NCI-H2107 (cell line): ENCODE measurements around the gene AFF1.
"Not testable (repeated sequence)": the region's sequence is repeated elsewhere in the genome, so short reads cannot be mapped to it uniquely, and the experiment has no call there.

Source experiments
- DNase-seq: peaks from one replicate; lab custom pipeline; 2025; lab: John Stamatoyannopoulos, UW

AFF1 gene

DNA sequence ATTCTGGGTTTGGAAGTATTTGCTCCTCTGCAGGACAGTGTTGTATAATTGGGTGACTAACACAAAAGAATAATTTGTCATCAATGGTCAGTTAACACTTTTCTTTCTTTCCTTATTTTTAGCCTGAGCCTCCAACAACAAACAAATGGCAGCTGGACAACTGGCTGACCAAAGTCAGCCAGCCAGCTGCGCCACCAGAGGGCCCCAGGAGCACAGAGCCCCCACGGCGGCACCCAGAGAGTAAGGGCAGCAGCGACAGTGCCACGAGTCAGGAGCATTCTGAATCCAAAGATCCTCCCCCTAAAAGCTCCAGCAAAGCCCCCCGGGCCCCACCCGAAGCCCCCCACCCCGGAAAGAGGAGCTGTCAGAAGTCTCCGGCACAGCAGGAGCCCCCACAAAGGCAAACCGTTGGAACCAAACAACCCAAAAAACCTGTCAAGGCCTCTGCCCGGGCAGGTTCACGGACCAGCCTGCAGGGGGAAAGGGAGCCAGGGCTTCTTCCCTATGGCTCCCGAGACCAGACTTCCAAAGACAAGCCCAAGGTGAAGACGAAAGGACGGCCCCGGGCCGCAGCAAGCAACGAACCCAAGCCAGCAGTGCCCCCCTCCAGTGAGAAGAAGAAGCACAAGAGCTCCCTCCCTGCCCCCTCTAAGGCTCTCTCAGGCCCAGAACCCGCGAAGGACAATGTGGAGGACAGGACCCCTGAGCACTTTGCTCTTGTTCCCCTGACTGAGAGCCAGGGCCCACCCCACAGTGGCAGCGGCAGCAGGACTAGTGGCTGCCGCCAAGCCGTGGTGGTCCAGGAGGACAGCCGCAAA lies 179.6 kb downstream of the AFF1 start:
- DNase-seq = no peak

DNA sequence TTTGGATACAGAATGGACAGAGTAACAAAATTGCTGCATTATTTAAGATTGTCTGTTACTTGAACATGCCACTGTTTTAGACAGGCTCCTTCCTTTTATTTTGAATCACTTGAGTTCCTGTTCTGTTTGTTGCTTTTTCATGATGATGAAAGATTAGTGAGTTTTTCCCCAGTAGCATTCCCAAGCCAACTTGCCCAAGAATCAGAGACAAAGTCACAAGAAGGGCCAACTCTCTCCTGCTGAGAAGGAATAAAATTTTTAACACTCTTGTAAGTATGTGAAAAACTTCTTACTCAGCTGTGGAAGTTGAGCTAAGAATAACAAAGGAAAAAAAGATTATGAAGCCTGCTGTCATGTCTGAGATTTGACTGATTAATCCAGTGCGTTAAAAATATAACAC lies 181.4 kb downstream of the AFF1 start:
- DNase-seq = no peak

DNA sequence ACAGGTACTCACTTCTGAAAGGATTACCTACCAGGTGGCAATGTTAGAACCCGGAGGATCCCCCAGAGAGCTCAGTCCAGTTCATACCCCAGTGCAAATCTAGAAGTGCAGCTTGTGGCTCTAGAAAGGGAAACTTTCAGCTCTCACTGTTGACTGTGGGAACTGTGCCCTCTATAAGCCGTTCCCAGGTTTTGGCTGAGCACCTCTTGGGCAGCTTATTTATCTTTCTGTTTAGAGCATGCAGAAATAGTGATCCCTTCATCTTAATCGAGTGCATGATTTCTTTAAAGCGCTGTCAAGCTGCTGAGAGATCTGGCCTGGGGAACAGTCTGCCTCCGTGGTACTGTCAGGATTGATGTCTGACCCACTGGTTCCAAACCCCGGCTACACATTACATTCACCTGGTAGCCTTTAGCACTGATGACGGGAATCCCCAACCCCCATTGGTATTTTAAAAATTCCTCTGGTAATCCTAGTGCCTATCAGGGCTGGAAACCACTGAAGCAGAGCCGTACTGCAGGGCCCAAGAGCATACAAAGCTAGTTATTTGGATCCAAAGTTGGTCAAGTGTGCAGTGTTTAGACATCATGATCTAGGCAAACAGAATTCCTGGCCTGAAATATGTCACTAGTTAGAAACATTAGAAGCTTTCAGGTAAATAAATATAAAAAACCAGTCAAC lies 182.4 kb downstream of the AFF1 start:
- DNase-seq = no peak

DNA sequence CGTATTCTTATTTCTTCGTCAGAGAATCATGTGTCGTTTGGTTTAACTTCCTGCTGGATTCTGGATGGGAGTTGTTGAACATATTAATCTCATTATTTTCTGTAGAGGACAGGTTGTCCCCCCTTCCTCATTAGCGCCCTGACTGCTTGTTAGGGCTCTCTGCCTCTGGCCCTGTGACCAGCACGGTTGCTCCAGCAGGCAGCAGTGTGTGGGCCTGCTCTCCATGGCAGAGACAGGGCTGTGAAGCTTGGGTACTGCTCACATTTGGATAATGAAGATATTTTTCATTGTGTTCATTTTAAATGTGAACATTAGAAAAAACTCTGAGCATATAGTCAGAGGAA lies 182.9 kb downstream of the AFF1 start:
- DNase-seq = no peak

DNA sequence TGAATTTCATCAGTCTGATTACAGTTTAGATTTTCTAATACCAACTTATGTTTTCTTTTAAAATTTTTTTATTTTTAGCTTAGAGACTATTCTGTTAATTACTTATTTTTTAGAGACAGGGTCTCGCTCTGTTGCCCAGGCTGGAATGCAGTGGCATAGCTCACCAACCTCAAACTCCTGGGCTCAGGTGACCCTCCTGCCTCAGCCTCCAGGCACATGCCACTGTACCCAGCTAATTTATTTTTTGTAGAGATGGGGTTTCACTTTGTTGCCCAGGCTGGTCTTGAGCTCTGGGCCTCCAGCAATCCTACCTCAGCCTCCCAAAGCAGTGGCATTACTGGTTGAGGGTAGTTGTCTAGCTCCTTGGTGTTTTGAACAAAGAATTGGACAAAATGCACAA lies 183.6 kb downstream of the AFF1 start:
- DNase-seq = no peak

DNA sequence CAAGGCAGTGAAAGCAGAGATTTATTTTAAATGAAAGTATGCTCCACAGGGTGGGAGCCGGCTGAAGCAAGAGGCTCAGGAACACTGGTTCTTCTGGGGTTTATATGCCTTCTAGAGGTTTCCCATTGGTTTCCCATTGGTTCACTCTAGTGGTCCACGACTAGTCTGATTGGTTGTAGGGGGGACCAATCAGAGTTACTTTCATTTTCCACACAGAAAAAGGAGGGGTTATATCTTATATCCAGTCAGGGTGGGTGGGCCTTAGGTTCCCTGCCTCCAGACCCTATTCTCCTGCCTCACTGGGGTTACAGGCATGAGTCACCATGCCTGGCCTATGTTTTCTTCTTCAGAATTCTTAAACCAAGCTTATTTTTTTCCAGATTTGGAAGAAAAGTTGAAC lies 184.0 kb downstream of the AFF1 start:
- DNase-seq = no peak

DNA sequence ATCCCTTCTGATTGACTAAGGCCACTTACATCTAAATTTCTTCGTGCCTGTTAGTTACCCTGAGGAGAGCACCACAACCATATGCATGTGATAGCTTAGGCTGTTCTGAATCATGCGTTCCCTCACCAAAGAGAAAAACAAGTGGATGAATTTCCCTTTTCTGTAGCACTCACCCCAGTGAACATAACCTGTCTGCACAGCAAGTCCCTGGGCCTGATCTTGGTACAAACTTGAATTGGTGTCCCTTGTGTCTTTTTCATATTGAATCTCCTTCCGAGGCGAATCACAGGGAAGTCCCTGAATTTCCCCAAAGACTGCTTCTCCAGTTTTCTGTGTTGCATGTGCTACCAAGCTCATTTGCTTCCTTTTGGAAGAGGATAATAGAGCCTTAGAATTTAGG lies 185.2 kb downstream of the AFF1 start:
- DNase-seq = no peak

DNA sequence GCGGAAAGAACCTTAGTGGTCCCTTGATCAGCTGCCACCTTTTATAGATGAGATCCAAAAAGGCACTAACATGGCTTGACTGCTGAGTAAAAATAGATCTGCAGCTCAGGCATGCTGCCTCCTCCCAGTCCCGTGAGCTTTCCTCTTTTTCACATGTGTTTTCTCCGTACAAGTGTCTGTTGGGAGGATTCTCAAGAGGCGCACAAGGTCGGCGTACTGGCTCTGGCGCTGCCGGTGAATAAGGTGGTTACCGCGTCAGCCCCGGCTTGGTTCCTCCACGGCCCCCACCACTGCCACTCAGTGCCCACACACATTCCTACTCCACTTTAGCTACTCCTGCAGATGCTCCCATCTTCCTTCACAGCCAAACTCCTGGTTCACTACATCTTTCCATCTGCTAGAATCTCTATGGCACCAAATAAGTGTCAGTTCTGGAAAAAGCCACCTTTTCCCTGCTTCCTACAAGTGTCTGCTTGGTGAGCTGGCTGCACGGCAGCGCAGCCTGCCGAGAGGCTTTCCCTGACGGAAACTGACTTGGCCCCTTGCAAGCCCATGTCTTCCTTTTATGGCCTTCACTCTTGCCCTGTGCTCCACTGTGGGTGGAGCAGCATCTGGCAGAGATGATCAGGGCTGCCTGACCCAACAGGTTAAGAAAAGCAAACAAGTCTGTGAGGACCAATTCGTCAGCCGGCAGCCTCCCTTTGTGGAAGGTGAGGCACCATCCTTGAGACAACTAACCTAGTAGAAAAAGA lies 185.8 kb downstream of the AFF1 start:
- DNase-seq = no peak

DNA sequence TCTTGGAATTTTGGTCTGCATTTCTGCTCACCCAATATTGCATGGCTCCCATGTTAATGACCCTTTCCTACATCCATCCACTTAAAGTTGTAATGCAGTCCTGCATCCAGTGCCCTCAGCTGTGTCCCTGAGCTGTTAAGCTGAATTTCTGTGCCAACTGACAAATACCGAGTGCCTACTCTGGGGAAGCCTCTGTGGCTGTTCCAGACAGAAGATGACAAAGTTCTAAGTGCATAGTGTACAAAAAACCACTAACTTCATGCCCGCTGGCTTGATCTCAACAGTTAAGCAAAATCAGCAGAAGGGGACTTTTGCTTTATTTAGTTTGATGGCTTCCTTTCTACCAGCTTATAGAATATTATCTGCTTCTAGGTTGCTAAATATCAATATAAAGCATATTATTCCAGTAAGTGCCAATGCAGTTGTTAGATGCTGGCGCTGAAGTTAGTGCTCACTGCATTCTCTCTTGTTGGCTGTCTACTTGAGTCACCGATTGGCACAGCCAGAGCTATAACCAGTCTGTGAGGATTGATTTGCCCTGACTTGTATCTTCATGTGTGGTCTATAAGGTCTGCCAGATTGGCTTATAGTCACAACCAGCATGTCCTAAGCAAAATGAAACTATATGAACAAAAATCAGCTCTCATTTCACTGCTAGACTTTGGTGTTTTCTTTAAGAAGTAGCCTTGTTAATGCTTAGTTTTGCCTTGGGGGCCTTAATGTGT lies 186.7 kb downstream of the AFF1 start:
- no peak for DNase-seq

DNA sequence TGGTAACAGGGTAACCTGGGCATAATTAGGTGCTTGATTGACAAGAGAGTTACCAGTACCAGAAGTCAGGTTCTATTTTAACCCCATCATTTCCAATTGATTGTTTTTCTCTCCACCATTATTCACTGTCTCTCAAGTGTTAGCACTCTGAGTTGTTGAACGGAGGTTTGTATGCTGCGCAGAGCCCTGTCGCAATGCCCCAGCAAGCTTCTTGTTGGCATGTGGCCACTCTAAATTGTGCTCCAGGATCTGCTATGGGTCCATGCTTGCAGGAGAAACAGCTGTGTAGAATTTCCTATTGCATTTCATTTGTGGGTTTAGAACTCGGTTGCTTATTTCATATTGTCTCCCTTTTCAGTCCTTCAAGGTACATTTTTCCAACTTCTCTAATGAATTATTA lies 187.4 kb downstream of the AFF1 start:
- no peak for DNase-seq

DNA sequence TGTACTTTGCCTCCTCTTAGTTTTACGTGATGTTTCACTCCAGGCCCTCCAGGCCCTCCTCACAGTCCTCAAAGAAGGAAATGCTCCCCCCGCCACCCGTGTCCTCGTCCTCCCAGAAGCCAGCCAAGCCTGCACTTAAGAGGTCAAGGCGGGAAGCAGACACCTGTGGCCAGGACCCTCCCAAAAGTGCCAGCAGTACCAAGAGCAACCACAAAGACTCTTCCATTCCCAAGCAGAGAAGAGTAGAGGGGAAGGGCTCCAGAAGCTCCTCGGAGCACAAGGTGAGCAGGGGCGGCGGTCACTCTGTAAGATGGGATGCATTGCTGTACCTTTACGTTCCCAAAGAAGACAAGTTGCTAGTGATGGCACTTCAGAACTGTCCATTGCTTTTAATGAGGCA lies 191.2 kb downstream of the AFF1 start:
- DNase-seq = no peak

DNA sequence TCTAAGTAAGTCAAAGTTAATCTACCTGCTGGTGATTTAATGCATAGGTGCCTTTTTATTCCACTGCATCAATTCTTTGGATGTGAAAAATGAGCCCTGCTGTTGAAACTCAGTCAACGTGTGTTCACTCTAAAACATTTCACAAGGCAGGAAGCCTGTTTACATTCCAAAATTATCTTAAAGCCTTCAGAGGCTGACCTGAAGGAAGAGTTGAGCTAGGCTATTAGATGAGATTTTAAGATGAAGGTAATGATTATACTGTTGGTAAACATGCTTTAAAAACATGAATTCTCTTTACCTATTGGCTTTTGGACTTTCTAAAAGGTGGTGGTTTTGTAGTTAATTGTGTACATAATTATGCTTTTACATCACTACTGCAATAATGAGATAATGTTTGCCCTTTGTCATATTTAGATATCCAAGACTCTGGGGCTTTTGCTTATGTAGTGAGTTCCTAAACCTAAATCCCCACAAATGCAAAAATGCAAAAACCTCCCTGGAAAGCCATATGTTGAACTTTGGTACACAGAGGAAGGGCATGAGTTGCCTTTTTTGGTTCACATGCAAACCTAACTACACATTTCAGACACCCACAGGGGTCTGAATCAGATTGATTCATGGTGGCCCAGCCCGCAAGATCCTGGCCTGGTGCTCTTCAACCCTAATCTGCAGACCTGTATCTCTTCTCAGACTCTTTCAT lies 193.3 kb downstream of the AFF1 start:
- DNase-seq = no peak

DNA sequence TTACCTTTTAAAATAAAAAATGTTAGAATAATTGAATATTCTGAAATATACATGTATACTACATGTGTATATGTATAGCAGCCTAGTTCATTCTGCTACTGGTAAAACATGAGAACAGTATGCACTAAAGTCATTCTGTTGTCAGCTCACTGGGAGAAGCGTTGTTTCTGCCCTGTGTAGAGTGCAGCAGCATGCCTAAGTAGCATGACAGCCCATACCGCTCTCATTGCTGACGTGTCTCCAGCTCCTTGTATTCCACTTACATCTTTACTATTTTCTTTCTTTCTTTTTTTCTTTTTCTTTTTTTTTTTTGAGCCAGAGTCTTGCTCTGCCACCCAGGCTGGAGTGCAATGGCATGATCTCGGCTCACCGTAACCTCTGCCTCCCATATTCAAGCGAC lies 194.9 kb downstream of the AFF1 start:
- no peak for DNase-seq

DNA sequence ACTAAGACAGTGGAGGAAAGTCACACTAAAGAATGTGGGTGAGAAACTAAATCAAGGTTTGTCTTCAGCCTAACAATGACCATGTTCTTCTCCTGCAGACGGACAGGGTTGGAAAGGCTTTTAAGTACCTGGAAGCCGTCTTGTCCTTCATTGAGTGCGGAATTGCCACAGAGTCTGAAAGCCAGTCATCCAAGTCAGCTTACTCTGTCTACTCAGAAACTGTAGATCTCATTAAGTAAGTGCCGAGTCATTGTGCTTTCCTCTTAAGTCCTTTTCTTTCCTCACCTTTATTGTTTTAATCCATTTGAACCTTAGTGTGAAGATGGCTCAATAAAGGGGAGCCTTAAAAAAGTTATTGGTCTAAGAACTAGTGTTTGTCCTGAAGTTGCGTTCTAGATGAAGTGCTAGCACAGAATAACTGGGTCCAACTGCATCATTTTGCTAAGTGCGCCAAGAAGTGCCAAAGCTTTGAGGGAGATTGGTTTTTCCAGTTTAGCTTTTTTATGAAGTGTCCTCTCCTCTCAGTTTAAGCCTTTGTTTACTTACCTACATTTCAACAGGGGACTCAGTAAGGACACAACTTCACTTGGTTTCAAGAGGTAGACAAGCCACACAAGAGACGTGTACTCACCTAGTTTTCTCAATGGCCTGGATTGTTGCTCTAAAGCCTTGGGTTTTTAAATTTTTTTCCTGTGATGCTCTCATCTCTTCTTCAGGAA lies 196.3 kb downstream of the AFF1 start:
- no peak for DNase-seq

DNA sequence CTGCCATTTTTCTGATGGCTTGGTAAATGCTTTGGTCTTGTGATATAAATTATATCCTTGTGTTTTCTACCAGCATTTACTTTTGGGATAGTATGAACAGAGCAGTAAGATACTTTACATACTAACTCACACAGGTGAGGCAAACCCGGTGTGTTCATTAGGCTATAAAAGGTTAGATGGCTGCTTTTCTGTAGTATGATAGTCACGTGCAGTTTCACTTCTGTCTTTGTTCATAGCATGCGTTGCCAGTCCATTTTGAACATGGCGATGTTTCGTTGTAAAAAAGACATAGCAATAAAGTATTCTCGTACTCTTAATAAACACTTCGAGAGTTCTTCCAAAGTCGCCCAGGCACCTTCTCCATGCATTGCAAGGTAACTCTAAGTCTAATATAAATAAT lies 197.2 kb downstream of the AFF1 start:
- DNase-seq = no peak

DNA sequence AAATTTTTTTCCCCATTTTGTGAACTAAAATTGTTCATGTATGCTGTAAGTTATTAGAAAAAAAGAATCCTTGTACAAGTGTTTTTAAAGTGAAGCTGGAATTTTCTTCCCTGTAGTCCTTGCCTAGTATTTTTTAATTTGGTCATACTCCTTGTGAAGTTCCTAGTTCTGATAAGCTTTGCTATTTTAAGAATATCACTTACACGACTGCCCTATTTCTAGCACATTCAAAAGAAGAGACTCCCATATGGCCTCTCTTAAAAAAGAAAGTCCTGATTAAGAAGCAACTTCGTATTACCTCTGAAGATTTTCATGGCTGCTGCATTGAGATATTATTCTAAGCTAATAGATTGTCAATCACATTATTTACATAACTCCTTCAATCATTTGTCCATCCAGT lies 198.4 kb downstream of the AFF1 start:
- no peak for DNase-seq

DNA sequence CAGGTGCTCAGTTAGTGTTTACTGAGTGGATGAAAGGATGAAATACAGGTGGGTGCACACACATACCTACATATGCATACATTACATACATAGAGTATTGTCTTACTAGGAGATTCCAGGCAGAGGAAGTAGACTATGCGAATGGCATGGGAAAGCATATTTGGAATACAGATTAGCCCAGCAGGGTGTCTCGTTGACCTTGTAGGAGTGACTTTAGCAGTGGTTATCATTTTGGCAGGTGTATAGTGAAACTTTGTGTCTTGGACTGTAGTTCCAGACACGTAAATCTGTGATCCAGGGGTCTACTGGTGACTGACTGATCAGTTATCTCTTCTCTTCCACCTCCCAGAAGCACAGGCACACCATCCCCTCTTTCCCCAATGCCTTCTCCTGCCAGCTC lies 199.3 kb downstream of the AFF1 start:
- DNase-seq = no peak

DNA sequence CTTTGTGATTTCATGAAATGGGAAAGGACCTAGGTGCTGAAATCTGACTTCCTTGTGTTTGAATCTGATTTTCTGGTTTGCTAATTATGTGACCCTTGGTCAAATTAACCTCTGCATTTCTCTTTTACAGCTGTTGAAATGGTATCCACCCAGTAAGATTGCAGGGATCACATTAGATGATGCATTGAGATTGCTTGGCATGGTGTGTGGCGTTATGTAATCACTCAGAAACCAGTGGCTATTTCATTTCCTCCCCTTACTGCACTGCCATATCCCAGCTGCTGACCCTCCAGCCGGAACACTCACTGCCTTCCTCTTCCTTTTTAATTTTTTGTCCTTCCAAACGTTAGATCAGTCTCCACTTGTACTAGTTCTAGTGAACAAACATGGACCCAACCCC lies 206.6 kb downstream of the AFF1 start:
- no peak for DNase-seq

DNA sequence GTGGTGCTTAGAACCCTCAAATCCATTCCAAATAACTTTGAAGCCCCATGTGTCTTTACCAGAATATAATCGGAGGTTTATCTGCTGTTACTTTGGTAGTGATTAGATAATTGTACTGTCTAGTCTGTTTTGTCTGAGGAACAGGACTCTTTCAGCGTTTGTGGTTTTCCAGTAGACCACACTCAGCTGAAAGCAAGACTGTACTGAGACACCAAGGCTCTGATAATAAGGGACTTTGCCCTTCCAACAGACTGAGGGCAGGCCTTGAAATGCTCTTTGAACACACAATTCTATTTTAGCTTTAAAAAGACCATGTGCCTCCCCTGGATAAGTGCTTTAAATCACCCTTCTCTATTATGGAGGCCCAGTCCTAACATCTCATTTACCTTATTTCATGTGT lies 209.5 kb downstream of the AFF1 start:
- no peak for DNase-seq

DNA sequence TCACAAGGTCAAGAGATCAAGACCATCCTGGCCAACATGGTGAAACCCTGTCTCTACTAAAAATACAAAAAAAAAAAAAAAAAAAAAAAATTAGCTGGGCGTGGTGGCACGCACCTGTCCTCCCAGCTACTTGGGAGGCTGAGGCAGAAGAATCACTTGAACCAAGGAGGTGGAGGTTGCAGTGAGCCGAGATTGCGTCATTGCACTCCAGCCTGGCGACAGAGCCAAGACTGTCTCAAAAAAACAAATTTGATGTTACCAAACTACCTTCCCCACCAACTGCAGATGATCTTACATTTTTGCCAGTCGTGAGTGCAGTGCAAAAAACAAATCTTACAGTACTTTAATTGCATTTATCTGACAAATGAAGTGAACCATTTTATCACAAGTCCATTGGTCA lies 211.1 kb downstream of the AFF1 start:
- DNase-seq = not testable (repeated sequence)

DNA sequence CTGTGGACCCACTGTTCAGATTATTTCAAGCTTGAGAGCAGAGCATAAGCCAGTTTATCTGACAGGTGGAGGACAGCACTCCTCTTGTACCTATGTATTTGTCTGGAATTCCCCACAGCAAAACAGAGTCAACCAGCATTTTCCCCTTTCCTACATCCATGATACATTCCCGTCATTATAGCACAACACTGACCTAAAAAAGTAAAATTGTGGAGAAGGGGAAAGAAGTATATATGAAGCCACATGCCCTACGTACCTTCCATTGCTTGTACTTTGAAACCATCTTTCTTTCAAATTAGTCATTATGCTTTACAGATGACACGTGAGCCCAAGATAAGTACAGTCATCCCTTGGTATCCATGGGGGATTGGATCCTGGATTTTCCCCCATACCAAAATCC lies 212.3 kb downstream of the AFF1 start:
- DNase-seq = no peak
